ENCODE results near the gene SLAMF6.
"Not testable (repeated sequence)": the region's sequence is repeated elsewhere in the genome, so short reads cannot be mapped to it uniquely, and the experiment has no call there.

Gene SLAMF6

GRCh38 chr1:160483505-160484185 is 39.4 kb downstream of the SLAMF6 start:
- DNase-seq = no peak
- in situ Hi-C loops (cut with HindIII; ENCODE audit: low pct_ligation_motif_present, low pct_unique_long_range_greater_than_20kb, low sequenced_read_pairs) = no loop called here

DNA sequence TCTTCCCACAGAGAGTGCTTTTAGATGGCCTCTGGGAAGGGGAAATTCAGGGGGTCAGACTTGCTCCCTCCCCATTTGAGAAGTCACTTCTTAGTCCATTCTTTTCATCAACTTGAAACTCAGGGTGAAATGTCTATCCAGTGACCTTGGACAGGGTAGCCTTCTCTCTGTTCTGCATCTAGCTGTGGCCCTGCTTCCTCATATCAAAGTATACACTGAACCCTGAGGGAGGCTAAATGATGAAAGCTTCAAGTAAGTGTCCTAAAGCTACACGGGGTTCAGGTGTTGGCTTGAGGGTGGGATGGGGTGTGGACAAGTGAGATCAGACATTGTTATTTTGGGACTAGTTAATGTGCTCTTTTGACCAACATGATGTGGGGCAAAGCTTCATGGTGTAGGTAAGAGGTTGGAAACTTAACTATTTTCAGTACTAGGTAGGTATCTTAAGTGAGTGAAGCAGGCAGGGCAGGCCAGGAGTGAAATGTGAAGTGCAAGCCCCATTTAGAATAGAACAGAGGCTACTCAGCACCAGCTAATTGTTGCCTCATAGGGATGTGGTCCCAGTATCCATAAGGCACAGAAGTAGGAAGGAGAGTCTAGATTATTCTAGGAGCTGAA is 41.0 kb downstream of the SLAMF6 start:
- DNase-seq = no peak
- in situ Hi-C loops (cut with HindIII; ENCODE audit: low pct_ligation_motif_present, low pct_unique_long_range_greater_than_20kb, low sequenced_read_pairs) = no loop called here

DNA sequence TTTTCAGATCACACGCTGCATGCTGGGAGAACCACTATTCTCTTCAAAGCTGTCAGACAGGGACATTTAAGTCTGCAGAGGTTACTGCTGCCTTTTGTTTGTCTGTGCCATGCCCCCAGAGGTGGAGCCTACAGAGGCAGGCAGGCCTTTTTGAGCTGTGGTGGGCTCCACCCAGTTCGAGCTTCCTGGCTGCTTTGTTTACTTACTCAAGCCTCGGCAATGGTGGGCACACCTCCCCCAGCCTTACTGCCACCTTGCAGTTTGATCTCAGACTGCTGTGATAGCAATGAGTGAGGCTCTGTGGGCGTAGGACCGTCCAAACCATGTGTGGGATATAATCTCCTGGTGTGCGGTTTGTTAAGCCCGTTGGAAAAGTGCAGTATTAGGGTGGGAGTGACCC is 42.3 kb downstream of the SLAMF6 start:
- in situ Hi-C loops (cut with HindIII; ENCODE audit: low pct_ligation_motif_present, low pct_unique_long_range_greater_than_20kb, low sequenced_read_pairs); DNase-seq: not testable (repeated sequence)

GRCh38 chr1:160479091-160479490 is 44.0 kb downstream of the SLAMF6 start:
- DNase-seq; in situ Hi-C loops (cut with HindIII; ENCODE audit: low pct_ligation_motif_present, low pct_unique_long_range_greater_than_20kb, low sequenced_read_pairs): not testable (repeated sequence)

DNA sequence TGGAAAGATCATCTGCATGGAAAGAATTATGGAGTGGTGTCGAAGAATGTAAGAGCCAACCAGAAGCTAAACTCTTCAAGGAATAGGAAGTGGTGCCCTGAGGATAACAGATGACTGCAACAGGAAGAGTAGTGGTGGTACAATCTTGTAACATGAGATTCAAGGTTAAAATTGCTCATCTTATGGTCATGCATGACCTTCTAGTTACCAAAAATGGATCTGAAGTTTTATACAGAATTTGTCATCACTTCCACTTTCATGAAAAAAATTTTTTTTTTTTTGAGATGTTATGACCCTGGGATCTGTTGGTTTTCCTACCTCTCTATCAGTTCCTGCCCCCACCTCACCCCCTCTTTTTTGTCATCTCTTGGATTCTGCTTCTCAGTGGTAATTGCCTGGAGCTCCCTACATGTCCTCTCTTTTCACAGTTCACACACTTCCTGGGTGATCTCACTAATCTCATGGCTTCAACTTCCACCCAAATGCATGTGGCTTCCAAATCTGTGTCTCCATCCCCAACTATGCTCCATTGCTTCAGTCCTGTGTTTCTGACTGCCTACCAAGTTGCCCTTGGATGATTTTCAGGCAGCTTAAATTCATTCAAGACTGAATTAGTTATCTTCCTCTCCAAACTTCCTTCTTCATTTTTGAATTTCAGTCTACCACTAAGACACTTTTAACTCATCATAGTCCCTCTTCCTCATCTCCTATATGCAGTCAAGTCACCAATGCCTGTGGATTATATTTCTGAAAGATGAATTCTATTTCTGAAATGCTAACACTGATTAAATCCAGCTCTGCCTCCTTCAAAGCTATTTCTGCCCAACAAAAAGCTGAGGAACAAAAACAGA is 48.4 kb downstream of the SLAMF6 start:
- no peak for DNase-seq
- in situ Hi-C loops (cut with HindIII; ENCODE audit: low pct_ligation_motif_present, low pct_unique_long_range_greater_than_20kb, low sequenced_read_pairs) = no loop called here

DNA sequence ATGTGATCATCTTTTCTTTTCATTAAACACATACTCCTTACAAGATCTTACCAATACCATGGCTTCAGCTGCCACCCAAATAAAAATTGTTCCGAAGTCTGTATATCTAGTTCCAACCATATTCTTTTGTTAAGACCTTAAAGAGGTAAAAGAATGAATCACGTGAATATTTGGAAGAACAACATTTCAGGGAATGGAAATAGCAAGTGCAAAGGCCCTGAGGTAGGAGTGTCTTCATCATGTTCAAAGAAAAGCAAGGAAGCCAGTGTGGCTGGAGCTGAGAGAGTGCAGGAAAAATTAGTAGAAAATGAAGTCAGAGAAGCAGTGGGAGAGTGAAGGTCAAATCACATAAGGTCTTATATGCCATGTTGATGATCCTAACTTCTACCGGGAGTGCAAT is 50.9 kb downstream of the SLAMF6 start:
- no peak for DNase-seq
- in situ Hi-C loops (cut with HindIII; ENCODE audit: low pct_ligation_motif_present, low pct_unique_long_range_greater_than_20kb, low sequenced_read_pairs) = no loop called here

GRCh38 chr1:160471253-160471652 is 51.8 kb downstream of the SLAMF6 start:
- in situ Hi-C loops (cut with HindIII; ENCODE audit: low pct_ligation_motif_present, low pct_unique_long_range_greater_than_20kb, low sequenced_read_pairs) = no loop called here
- DNase-seq = no peak

DNA sequence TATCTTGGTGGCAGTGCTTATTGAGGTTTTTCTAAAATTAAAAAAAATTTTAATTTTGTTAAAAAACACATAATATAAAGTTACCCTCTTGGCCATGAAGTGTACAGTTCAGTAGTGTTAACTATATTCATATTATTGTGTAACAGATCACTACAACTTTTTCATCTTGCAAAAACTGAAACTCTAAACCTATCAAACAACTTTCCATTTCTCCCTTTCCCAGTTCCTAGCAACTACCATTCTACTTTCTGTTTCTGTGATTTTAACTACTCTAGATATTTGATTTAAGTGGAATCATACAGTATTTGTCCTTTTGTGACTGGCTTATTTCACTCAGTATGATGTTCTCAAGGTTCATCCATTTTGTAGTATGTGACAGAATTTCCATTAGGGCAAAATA is 55.5 kb downstream of the SLAMF6 start:
- in situ Hi-C loops (cut with HindIII; ENCODE audit: low pct_ligation_motif_present, low pct_unique_long_range_greater_than_20kb, low sequenced_read_pairs) = no loop called here

DNA sequence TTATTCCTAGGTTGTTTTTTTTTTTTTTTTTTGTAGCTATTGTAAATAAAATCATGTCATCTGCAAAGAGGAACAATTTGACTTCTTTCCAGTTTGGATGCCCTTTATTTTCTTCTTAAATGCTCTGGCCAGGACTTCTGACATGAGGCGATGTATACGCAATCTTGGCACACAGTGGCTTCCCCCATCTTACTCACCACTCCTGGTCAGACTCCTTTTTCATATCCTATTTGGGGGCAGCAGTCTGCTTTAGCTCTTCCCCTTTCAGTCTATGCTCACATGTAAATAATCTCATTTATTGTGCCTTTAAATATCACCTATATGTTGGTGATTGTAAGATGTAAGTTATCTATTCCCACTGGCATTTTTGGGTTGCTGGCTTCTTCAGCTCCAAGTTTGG is 56.1 kb downstream of the SLAMF6 start:
- no peak for DNase-seq
- in situ Hi-C loops (cut with HindIII; ENCODE audit: low pct_ligation_motif_present, low pct_unique_long_range_greater_than_20kb, low sequenced_read_pairs) = no loop called here

More for the DNA sequence above, 55.5 kb downstream of the SLAMF6 start:
- no peak for DNase-seq

GRCh38 chr1:160465123-160465522 is 57.9 kb downstream of the SLAMF6 start:
- DNase-seq = no peak
- in situ Hi-C loops (cut with HindIII; ENCODE audit: low pct_ligation_motif_present, low pct_unique_long_range_greater_than_20kb, low sequenced_read_pairs) = no loop called here

DNA sequence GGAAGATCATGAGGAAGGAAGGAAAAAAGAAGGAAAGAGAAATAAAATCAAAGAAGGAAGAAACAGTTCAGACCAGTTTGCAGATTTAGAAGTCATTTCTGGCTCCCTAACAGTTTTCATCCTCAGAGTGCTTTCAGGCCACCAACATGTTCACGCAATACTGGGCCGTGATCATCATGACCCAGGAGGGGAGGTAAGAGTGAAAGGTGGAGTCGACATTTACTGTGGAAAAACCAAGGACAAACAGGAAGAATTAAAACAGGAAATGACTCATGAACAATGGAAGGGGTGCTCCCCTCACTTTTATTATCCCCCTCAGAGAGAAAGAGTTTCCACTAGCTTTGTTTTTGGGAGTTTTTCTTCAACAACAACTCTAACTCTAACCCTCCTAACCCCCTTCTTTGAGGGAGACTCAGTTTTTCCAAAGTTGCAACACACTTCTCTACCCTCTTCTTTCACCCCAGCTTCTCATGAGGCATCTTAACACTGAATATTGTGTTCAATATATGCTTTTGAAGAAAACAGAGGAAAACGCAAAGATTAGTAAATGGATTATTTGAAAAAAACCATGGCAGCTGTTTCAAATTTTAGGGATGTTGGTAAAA is 62.3 kb downstream of the SLAMF6 start:
- DNase-seq = no peak
- in situ Hi-C loops (cut with HindIII; ENCODE audit: low pct_ligation_motif_present, low pct_unique_long_range_greater_than_20kb, low sequenced_read_pairs) = no loop called here

GRCh38 chr1:160460214-160460642 is 62.8 kb downstream of the SLAMF6 start:
- in situ Hi-C loops (cut with HindIII; ENCODE audit: low pct_ligation_motif_present, low pct_unique_long_range_greater_than_20kb, low sequenced_read_pairs) = no loop called here
- no peak for DNase-seq

- DNase-seq = no peak
- in situ Hi-C loops (cut with HindIII; ENCODE audit: low pct_ligation_motif_present, low pct_unique_long_range_greater_than_20kb, low sequenced_read_pairs) = no loop called here
Observed at GRCh38 chr1:160459687-160460086, 63.4 kb downstream of the SLAMF6 start.

GRCh38 chr1:160459056-160459455 is 64.0 kb downstream of the SLAMF6 start:
- in situ Hi-C loops (cut with HindIII; ENCODE audit: low pct_ligation_motif_present, low pct_unique_long_range_greater_than_20kb, low sequenced_read_pairs) = no loop called here
- DNase-seq = no peak

GRCh38 chr1:160455153-160455517 is 67.9 kb downstream of the SLAMF6 start:
- in situ Hi-C loops (cut with HindIII; ENCODE audit: low pct_ligation_motif_present, low pct_unique_long_range_greater_than_20kb, low sequenced_read_pairs) = no loop called here
- DNase-seq = no peak

DNA sequence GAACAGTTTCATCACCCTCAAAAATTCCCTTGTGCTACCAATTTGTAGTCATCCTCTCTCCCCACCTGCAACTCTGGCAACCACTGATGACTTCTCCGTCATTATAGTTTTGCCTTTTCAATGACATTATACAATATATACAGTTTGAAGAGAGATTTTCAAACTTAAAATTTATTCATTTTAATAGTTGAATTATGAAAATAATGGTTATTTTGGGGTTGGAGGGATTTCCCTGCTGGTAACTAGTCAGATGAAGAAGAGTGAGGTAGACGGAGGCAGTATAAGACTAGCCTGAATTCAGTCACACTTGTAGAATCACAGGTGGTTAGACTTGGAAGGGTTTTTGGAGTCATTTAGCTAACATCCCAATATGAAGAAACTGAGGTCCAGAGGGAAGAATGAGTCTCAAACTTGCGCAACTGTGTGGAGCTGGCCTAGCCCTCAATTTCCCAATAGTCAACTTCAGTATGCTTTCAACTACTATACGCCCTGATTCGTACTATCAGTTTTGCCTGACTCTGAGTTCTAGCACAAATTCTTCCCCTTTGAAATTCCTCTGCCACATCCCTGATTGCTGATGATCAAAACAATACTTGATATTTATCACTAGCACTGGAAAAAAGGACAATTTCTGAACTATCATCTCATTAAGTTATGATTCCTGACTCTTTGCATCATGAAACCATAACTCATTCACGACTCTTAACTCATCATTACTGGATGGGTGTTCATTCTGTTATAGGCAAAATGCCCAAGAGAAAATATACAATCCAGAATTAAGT is 68.5 kb downstream of the SLAMF6 start:
- in situ Hi-C loops (cut with HindIII; ENCODE audit: low pct_ligation_motif_present, low pct_unique_long_range_greater_than_20kb, low sequenced_read_pairs) = no loop called here
- no peak for DNase-seq

- DNase-seq = no peak
- in situ Hi-C loops (cut with HindIII; ENCODE audit: low pct_ligation_motif_present, low pct_unique_long_range_greater_than_20kb, low sequenced_read_pairs) = no loop called here
Observed at GRCh38 chr1:160453443-160453842, 69.6 kb downstream of the SLAMF6 start.

DNA sequence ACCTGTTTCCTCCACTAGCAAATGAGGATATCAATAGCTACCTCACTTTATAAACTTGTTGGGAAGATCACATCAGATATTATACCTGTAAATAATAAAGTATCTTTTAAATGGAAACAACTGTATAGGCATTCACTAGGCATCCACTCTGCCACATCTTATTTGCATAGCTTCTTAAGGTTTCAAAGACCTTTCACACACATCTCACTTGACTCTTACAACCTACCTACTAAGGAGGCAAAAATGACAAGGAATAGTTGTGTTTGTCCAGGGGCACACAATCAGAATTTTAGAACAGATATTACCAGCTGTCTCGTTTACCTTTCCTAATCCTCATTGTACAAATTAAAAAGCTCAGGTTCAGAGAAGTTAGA is 71.2 kb downstream of the SLAMF6 start:
- in situ Hi-C loops (cut with HindIII; ENCODE audit: low pct_ligation_motif_present, low pct_unique_long_range_greater_than_20kb, low sequenced_read_pairs) = no loop called here
- no peak for DNase-seq
